GM12878 (cell line): ENCODE results near the gene BANP. TPM values are rescaled to one million over a fixed set of nuclear protein-coding genes. Genes with fewer than 3 reads are reported as not detected.

Experiments used
- ATAC-seq: fragments of 200-7000 bp; cut with Tn5 transposase; 3 replicates; pipeline ENCODE4 v1.9.1; 2020; ENCODE audit warnings: mild to moderate bottlenecking, moderate library complexity
- BruUV-seq: library from RNA; stranded (reverse); fragments of 400-500 nt; replicated peaks from 2 replicates; lab custom pipeline; 2021; lab: Mats Ljungman, UMichigan
- CTCF ChIA-PET: fragments of 300-600 bp; sonication (Branson Sonifier 250); formaldehyde crosslinking; extraction: SDS; loops from one replicate; lab custom pipeline; 2021; ENCODE audit warnings: inconsistent platforms; lab: Yijun Ruan, JAX
- POLR2A ChIA-PET: fragments of 350-600 bp; formaldehyde crosslinking; extraction: SDS; loops from one replicate; lab custom pipeline; 2021; ENCODE audit warnings: inconsistent platforms; lab: Charles Lee
- RAD21 ChIA-PET: fragments of 300-600 bp; sonication (Branson Sonifier 250); formaldehyde crosslinking; loops from one replicate; lab custom pipeline; 2023; ENCODE audit warnings: antibody characterized with exemption; ENCODE audit not compliant: unreplicated experiment; lab: Charles Lee
- SMC1A ChIA-PET: fragments of 300-600 bp; sonication (Branson Sonifier 250); formaldehyde crosslinking; loops from one replicate; lab custom pipeline; 2023; ENCODE audit not compliant: unreplicated experiment, uncharacterized antibody; lab: Charles Lee
- DNase-seq: peaks from one replicate; pipeline ENCODE4 v3.0.0-alpha.2; 2011; ENCODE audit warnings: low read depth, low spot score
- FAIRE-seq: peaks from 3 replicates; lab custom pipeline; 2011; peaks lifted over from hg19 to GRCh38; lab: Jason Lieb, UNC
- H2AFZ ChIP-seq: 2 replicates; pipeline ENCODE4 v1.6.0; 2011; ENCODE audit warnings: low read depth, low read length, control low read depth; ENCODE audit not compliant: control insufficient read depth
- H3K27ac ChIP-seq: 2 replicates; pipeline ENCODE4 v1.5.1; 2011; ENCODE audit warnings: control low read depth; ENCODE audit not compliant: control insufficient read depth, insufficient read depth
- H3K27me3 ChIP-seq, 2 experiments: replicated peaks in 1 of 2; 2 replicates each; pipeline versions ENCODE4 v1.6.0 to v1.6.1; 2011; ENCODE audit warnings: low read length in 1 of 2; ENCODE audit not compliant: control insufficient read depth in 2 of 2, insufficient read depth in 2 of 2
- H3K36me3 ChIP-seq, 2 experiments: 2 replicates each; pipeline ENCODE4 v1.5.1; 2011; ENCODE audit warnings: low read length in 1 of 2; ENCODE audit not compliant: control insufficient read depth in 2 of 2, insufficient read depth in 2 of 2
- H3K4me1 ChIP-seq: 2 replicates; pipeline ENCODE4 v1.6.1; 2011; ENCODE audit warnings: mild to moderate bottlenecking, low read length, moderate library complexity, mixed read lengths; ENCODE audit not compliant: control insufficient read depth, insufficient read depth
- H3K4me2 ChIP-seq: 2 replicates; pipeline ENCODE4 v1.6.0; 2011; ENCODE audit warnings: control low read depth; ENCODE audit not compliant: control insufficient read depth, insufficient read depth
- H3K4me3 ChIP-seq: fragments of 200-600 bp; sonication (generic); 2 replicates; pipeline ENCODE4 v1.5.1; 2016
- H3K79me2 ChIP-seq: 2 replicates; pipeline ENCODE4 v1.6.0; 2011; ENCODE audit warnings: low read length; ENCODE audit not compliant: control insufficient read depth, insufficient read depth
- H3K9ac ChIP-seq: 2 replicates; pipeline ENCODE4 v1.8.0; 2011; ENCODE audit warnings: low read length, control low read depth, mixed read lengths; ENCODE audit not compliant: control insufficient read depth, insufficient read depth
- H3K9me3 ChIP-seq: replicated peaks from 3 replicates; pipeline ENCODE4 v1.5.1; 2011; ENCODE audit warnings: mild to moderate bottlenecking, low read length; ENCODE audit not compliant: control insufficient read depth, insufficient read depth
- H4K20me1 ChIP-seq: 2 replicates; pipeline ENCODE4 v1.6.0; 2011; ENCODE audit not compliant: control insufficient read depth, insufficient read depth
- ATF3 ChIP-seq: IDR thresholded peaks from 2 replicates; pipeline ENCODE4 v1.6.1; 2011; ENCODE audit warnings: low read depth, mild to moderate bottlenecking, low read length, moderate library complexity, borderline replicate concordance; ENCODE audit errors: extremely low read depth
- BMI1 ChIP-seq: fragments of 450-650 bp; IDR thresholded peaks from 2 replicates; pipeline ENCODE4 v1.6.1; 2016; ENCODE audit warnings: mild to moderate bottlenecking, moderate library complexity, borderline replicate concordance
- CREM ChIP-seq: IDR thresholded peaks from 2 replicates; pipeline ENCODE4 v1.6.1; 2014; ENCODE audit warnings: antibody characterized with exemption, low read depth
- HDGF ChIP-seq: fragments of 450-650 bp; IDR thresholded peaks from 2 replicates; pipeline ENCODE4 v1.6.1; 2016; ENCODE audit warnings: antibody characterized with exemption
- PAX8 ChIP-seq: fragments of 450-650 bp; IDR thresholded peaks from 2 replicates; pipeline ENCODE4 v1.6.1; 2017; ENCODE audit warnings: mild to moderate bottlenecking, moderate library complexity
- POLR2AphosphoS5 ChIP-seq: IDR thresholded peaks from 2 replicates; pipeline ENCODE4 v1.6.1; 2011; ENCODE audit warnings: mild to moderate bottlenecking, low read length, inconsistent platforms
- RCOR1 ChIP-seq: conservative IDR thresholded peaks from 2 replicates; pipeline ENCODE4 v1.6.1; 2012; ENCODE audit warnings: low read depth, low read length, improper control_type of control experiment
- RFX5 ChIP-seq: IDR thresholded peaks from 2 replicates; pipeline ENCODE4 v1.6.1; 2011; ENCODE audit warnings: low read depth, low read length, improper control_type of control experiment
- ZNF384 ChIP-seq: IDR thresholded peaks from 2 replicates; pipeline ENCODE4 v1.6.1; 2012; ENCODE audit warnings: low read depth, mild to moderate bottlenecking, low read length, improper control_type of control experiment, borderline replicate concordance
- WGBS: methylation state at CpG from one replicate; pipeline ENCODE4 v1.1.6; 2016; ENCODE audit warnings: low lambda C conversion rate; ENCODE audit not compliant: insufficient replicate concordance, insufficient coverage; ENCODE audit errors: missing lambda C conversion rate; 5-methylcytosine and 5-hydroxymethylcytosine counted together
- in situ Hi-C: fragments of 300-500 bp; cut with MboI; formaldehyde crosslinking; loops from 9 replicates; pipeline ENCODE4 v1.14.3; 2018; ENCODE audit warnings: mixed read lengths
- intact Hi-C: fragments of 100-400 bp; cut with micrococcal nuclease; formaldehyde crosslinking; loops from one replicate; pipeline ENCODE4 v1.14.2; 2022; ENCODE audit not compliant: unreplicated experiment
- polyA plus RNA-seq, 11 experiments: library from polyadenylated mRNA; depleted of rRNA in 4 of 11; unstranded in 6 of 11; stranded (reverse) in 5 of 11; fragments of >200 nt; fragmentation: Nextera tagmentation in 4 of 11; fragmentation: Illumina TruSeq in 1 of 11; extraction: Ambion mirVana in 4 of 11; extraction: Trizol in 1 of 11; gene quantifications; 1 replicate in 1 of 11; 2 replicates in 10 of 11; pipeline versions ENCODE4 v1.2.1 to v1.2.3, GENCODE V29; 2011 to 2016; ENCODE audit warnings: inconsistent platforms in 2 of 11, missing spikeins in 2 of 11, low read depth in 1 of 11
- total RNA-seq, 4 experiments: library from RNA; depleted of rRNA in 3 of 4; stranded (reverse); fragments of >200 nt in 3 of 4; fragmentation: Illumina TruSeq in 1 of 4; extraction: Trizol in 1 of 4; gene quantifications; 2 replicates each; pipeline versions ENCODE4 v1.2.1 to v1.2.3, GENCODE V29; 2013 to 2021

The BANP gene
- total and polyA plus RNA-seq, 10 of the 15 experiments (the other 5 are each of a cell fraction or from before 2014, with no cell fraction given): 3.9 to 21.9 (median 12.2) TPM

DNA sequence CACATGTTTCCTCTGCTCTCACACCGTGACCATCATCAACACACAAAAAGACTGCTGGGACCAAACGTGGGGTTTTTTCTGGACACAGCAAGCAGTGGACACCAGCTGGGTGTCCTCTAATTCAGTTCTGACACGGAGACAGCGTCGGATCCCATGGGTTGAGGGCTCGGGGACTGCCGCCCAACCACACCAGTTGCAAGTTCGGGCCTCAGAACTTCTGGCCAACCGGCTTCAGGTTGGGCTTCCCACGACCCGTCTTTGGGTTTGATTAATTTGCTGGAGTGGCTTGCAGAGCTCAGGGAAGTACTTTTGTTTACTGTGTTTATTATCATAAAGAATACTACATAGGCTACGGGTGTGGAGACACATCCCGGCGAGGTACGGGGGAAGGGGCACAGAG is 97.8 kb downstream of the BANP start:
- TF ChIP-seq RCOR1 (no peak), CREM (no peak), PAX8 (no peak), BMI1 (no peak), RFX5 (no peak), ZNF384 (no peak), ATF3 (no peak), HDGF (no peak), POLR2AphosphoS5 (no peak)
- H2AFZ ChIP-seq: no peak overlapping the region
- FAIRE-seq: no peak

More for the DNA sequence above, 97.8 kb downstream of the BANP start:
- no peak overlapping the region for H3K27ac ChIP-seq
- no peak overlapping the region for H3K9ac ChIP-seq
- intact Hi-C loops: loop anchor here (10.0 kb wide), 1 partner anchor 94 kb away; the partner anchor contains the start of gene BANP
- H3K4me3 ChIP-seq: no peak overlapping the region
- ChIA-PET CTCF (no interaction called here), RAD21 (no interaction called here), POLR2A (no interaction called here), SMC1A (no interaction called here)
- no peaks in the 10 kb centered on the region for H3K79me2 ChIP-seq
- WGBS: 85% methylated on average over 15 of the region's 15 CpGs
- H4K20me1 ChIP-seq: no peaks in the 10 kb centered on the region
- peaks cover 23% of the 10 kb centered on the region for H3K4me1 ChIP-seq
- DNase-seq (no peak), ATAC-seq (no peak)
- peaks cover 2 to 6% of the 10 kb centered on the region in 2 experiments; a peak in 3 of 4 replicates for H3K36me3 ChIP-seq
- in situ Hi-C loops: no loop called here
- no peaks in the 10 kb centered on the region for H3K27me3 ChIP-seq
- no peak overlapping the region for H3K4me2 ChIP-seq
- no TSS peak for BruUV-seq
- no peaks in the 10 kb centered on the region; the same call in 2 of the 3 replicates for H3K9me3 ChIP-seq
